GM23338 (cell line): Measurements from ENCODE around the gene CD44. TPM values are rescaled to one million over a fixed set of nuclear protein-coding genes. Genes with fewer than 3 reads are reported as not detected.

ENCODE experiments used
- ATAC-seq: fragments of 200-7000 bp; cut with Tn5 transposase; 3 replicates; pipeline ENCODE4 v1.9.1; 2020
- DNase-seq: peaks from one replicate; pipeline ENCODE4 v3.0.0-alpha.2; 2015; ENCODE audit warnings: low spot score
- H2AFZ ChIP-seq: fragments of 200-600 bp; sonication (generic); 2 replicates; pipeline ENCODE4 v1.8.0; 2016; ENCODE audit warnings: antibody characterized with exemption, mild to moderate bottlenecking, moderate library complexity
- H3F3A ChIP-seq: fragments of 200-600 bp; sonication (generic); replicated peaks from 2 replicates; pipeline ENCODE4 v1.8.0; 2017; ENCODE audit warnings: antibody characterized with exemption, mixed run types, low read depth
- H3K27ac ChIP-seq: fragments of 200-600 bp; sonication (generic); 2 replicates; pipeline ENCODE4 v1.6.1; 2016; ENCODE audit warnings: low read depth
- H3K27me3 ChIP-seq: fragments of 200-600 bp; sonication (generic); 2 replicates; pipeline ENCODE4 v1.8.0; 2016; ENCODE audit warnings: mild to moderate bottlenecking, mixed run types, moderate library complexity; ENCODE audit not compliant: insufficient read depth
- H3K36me3 ChIP-seq: fragments of 200-600 bp; sonication (generic); 2 replicates; pipeline ENCODE4 v1.8.0; 2016; ENCODE audit warnings: mild to moderate bottlenecking; ENCODE audit not compliant: insufficient read depth
- H3K4me1 ChIP-seq: fragments of 200-600 bp; sonication (generic); 2 replicates; pipeline ENCODE4 v1.8.0; 2016; ENCODE audit warnings: mild to moderate bottlenecking, moderate library complexity; ENCODE audit not compliant: insufficient read depth
- H3K4me2 ChIP-seq: fragments of 200-600 bp; sonication (generic); 2 replicates; pipeline ENCODE4 v1.7.1; 2017; ENCODE audit warnings: mixed run types
- H3K4me3 ChIP-seq: fragments of 200-600 bp; sonication (generic); 2 replicates; pipeline ENCODE4 v1.6.1; 2016; ENCODE audit warnings: mixed run types
- H3K79me2 ChIP-seq: fragments of 200-600 bp; sonication (generic); replicated peaks from 2 replicates; pipeline ENCODE4 v1.8.0; 2017; ENCODE audit warnings: mild to moderate bottlenecking; ENCODE audit not compliant: insufficient read depth
- H3K9me2 ChIP-seq: fragments of 200-600 bp; sonication (generic); 2 replicates; pipeline ENCODE4 v1.8.0; 2017; ENCODE audit not compliant: insufficient read depth
- H4K20me1 ChIP-seq: fragments of 200-600 bp; sonication (generic); replicated peaks from 2 replicates; pipeline ENCODE4 v1.8.0; 2017; ENCODE audit warnings: mild to moderate bottlenecking; ENCODE audit not compliant: insufficient read depth
- H3K27ac Mint-ChIP-seq: 2 replicates; pipeline ENCODE4 v1.8.0; 2020; ENCODE audit warnings: inconsistent platforms, mild to moderate bottlenecking, moderate library complexity, mixed read lengths
- H3K27me3 Mint-ChIP-seq: 3 replicates; pipeline ENCODE4 v1.8.0; 2022; ENCODE audit warnings: low read depth, mild to moderate bottlenecking, moderate library complexity, mixed read lengths, inconsistent platforms; ENCODE audit not compliant: insufficient read depth, poor library complexity
- H3K36me3 Mint-ChIP-seq: 3 replicates; pipeline ENCODE4 v1.8.0; 2021; ENCODE audit warnings: low read depth, mild to moderate bottlenecking, inconsistent platforms, moderate library complexity, mixed read lengths
- H3K4me1 Mint-ChIP-seq: 3 replicates; pipeline ENCODE4 v1.8.0; 2020; ENCODE audit warnings: mild to moderate bottlenecking, inconsistent platforms, mixed read lengths
- H3K4me3 Mint-ChIP-seq: 3 replicates; pipeline ENCODE4 v1.8.0; 2021; ENCODE audit warnings: moderate library complexity, mild to moderate bottlenecking, inconsistent platforms, mixed read lengths
- H3K9me3 Mint-ChIP-seq: 3 replicates; pipeline ENCODE4 v1.8.0; 2020; ENCODE audit warnings: moderate library complexity, mild to moderate bottlenecking, inconsistent platforms, mixed read lengths
- CREB1 ChIP-seq: fragments of 250-450 bp; sonication (Bioruptor Pico); IDR thresholded peaks from 2 replicates; pipeline ENCODE4 v1.5.0; 2020; ENCODE audit warnings: low read depth, mild to moderate bottlenecking, moderate library complexity
- EZH2 ChIP-seq: fragments of 200-600 bp; sonication (generic); IDR thresholded peaks from one replicate; pipeline ENCODE4 v1.8.0; 2017; ENCODE audit warnings: antibody characterized with exemption, mild to moderate bottlenecking, low read depth; ENCODE audit not compliant: unreplicated experiment
- JUNB ChIP-seq: IDR thresholded peaks from one replicate; pipeline ENCODE4 v1.6.1; 2016; ENCODE audit warnings: antibody characterized with exemption; ENCODE audit not compliant: unreplicated experiment
- NANOG ChIP-seq: IDR thresholded peaks from 2 replicates; pipeline ENCODE4 v1.6.1; 2016; ENCODE audit warnings: antibody characterized with exemption, borderline replicate concordance
- POLR2AphosphoS5 ChIP-seq: IDR thresholded peaks from 2 replicates; pipeline ENCODE4 v1.6.1; 2016; ENCODE audit warnings: antibody characterized with exemption, low read depth
- STAT1 ChIP-seq: IDR thresholded peaks from one replicate; pipeline ENCODE4 v1.6.1; 2016; ENCODE audit warnings: antibody characterized with exemption; ENCODE audit not compliant: unreplicated experiment
- ZNF114 ChIP-seq: fragments of 250-450 bp; sonication (Bioruptor Pico); IDR thresholded peaks from 2 replicates; pipeline ENCODE4 v1.5.0; 2020; ENCODE audit warnings: mild to moderate bottlenecking, moderate library complexity
- ZNF331 ChIP-seq: fragments of 250-450 bp; sonication (Bioruptor Pico); IDR thresholded peaks from 2 replicates; pipeline ENCODE4 v1.5.0; 2020; ENCODE audit warnings: low read depth, mild to moderate bottlenecking, moderate library complexity
- polyA plus RNA-seq: library from polyadenylated mRNA; unstranded; fragments of >200 nt; fragmentation: Nextera tagmentation; extraction: Ambion mirVana; gene quantifications from 2 replicates; pipeline ENCODE4 v1.2.1, GENCODE V29; 2016
- total RNA-seq: library from RNA; depleted of rRNA; stranded (reverse); fragments of >200 nt; shearing (Covaris generic); gene quantifications from 2 replicates; pipeline ENCODE4 v1.2.3, GENCODE V29; 2014
- TF ChIP-seq, protein P1 (sequence below): IDR thresholded peaks from 2 replicates; pipeline ENCODE4 v1.6.1; 2016; ENCODE audit warnings: antibody characterized with exemption
- TF ChIP-seq, protein P2 (sequence below): IDR thresholded peaks from one replicate; pipeline ENCODE4 v1.6.1; 2018; ENCODE audit warnings: antibody characterized with exemption; ENCODE audit not compliant: unreplicated experiment
- TF ChIP-seq, protein P3 (sequence below): fragments of 250-450 bp; sonication (Bioruptor Pico); IDR thresholded peaks from 2 replicates; pipeline ENCODE4 v1.5.0; 2020; ENCODE audit warnings: mild to moderate bottlenecking, moderate library complexity

CD44 gene
- total and polyA plus RNA-seq, 2 experiments from 2014 or later, result 4.0 to 10.1 TPM

DNA sequence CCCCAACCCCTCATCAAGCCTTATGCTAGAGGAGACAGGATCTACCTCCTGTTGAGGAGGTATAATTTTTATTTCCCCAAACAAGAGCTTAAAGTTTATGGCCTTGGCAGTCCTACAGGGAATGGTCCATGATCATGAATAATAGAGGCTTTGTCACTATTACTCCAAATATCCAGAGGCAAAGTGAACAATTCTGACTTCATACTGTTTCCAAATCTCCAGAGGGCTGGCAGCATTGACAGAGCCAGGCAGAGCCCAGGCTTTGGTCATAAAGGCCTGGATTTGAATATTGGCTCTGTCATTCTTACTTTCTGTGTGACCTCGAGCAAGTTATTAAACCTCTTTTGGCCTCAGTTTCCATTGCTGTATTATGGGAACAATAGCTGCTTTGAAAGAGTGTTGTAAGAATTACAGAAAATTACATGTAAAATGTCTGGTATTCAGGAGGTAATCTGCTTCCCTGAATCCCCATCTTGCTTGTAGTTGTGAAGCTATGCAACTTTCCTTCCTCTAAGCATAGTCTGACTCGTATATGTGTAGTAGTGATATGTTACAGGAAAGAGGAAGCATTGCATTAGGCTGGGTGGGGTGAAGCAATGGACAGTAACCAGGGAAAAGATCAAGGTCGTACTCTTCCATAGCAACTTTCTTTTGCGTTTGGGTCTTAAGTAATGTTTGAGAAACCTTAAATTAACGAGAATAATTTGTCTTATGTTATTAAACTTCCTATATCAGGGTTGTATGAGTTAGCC is 88.8 kb downstream of the CD44 start (continued):
- TF ChIP-seq, protein P1, sequence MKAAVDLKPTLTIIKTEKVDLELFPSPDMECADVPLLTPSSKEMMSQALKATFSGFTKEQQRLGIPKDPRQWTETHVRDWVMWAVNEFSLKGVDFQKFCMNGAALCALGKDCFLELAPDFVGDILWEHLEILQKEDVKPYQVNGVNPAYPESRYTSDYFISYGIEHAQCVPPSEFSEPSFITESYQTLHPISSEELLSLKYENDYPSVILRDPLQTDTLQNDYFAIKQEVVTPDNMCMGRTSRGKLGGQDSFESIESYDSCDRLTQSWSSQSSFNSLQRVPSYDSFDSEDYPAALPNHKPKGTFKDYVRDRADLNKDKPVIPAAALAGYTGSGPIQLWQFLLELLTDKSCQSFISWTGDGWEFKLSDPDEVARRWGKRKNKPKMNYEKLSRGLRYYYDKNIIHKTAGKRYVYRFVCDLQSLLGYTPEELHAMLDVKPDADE, result no peak
- TF ChIP-seq ZNF331 (CRISPR knock-in tag), result no peak

DNA sequence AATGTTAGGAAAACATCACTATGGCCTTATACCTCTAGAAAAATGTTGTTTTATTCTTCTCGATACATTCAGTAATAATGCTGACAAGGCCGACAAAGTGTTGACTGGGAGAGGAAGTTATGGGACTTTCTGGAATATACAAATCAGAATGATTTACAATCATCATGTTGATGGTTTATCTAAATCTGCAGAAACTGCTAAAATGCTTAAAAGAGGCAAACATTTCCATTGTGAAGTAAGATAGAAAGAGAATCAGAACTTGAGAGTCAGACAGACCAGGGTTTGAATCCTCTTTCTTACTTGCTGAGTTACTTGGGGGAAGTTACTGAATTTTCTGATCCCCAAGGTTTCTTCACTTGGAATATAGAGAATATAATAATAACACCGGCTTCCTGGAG is 89.4 kb downstream of the CD44 start:
- H3K27ac ChIP-seq, result no peak overlapping the region
- H3K4me3 ChIP-seq, result no peak overlapping the region
- no peaks in the 10 kb centered on the region for H3K4me1 ChIP-seq
- no peaks in the 10 kb centered on the region for H3K79me2 ChIP-seq
- no peaks in the 10 kb centered on the region for H3K9me2 ChIP-seq
- no peaks in the 10 kb centered on the region for H3K36me3 ChIP-seq
- Mint-ChIP-seq H3K9me3 (no peaks in the 10 kb centered on the region), H3K27ac (no peak overlapping the region), H3K36me3 (no peaks in the 10 kb centered on the region), H3K4me1 (no peaks in the 10 kb centered on the region), H3K27me3 (peaks cover 1% of the 10 kb centered on the region), H3K4me3 (no peak overlapping the region)
- H3F3A ChIP-seq, result no peaks in the 10 kb centered on the region
- ATAC-seq, result no peak
- no peak overlapping the region for H2AFZ ChIP-seq
- no peak for DNase-seq
- H3K27me3 ChIP-seq, result no peaks in the 10 kb centered on the region
- no peak overlapping the region for H3K4me2 ChIP-seq
- H4K20me1 ChIP-seq, result no peaks in the 10 kb centered on the region
- no peak for TF ChIP-seq ZNF114 (CRISPR knock-in tag)
- no peak for TF ChIP-seq NANOG
- TF ChIP-seq, protein P2, sequence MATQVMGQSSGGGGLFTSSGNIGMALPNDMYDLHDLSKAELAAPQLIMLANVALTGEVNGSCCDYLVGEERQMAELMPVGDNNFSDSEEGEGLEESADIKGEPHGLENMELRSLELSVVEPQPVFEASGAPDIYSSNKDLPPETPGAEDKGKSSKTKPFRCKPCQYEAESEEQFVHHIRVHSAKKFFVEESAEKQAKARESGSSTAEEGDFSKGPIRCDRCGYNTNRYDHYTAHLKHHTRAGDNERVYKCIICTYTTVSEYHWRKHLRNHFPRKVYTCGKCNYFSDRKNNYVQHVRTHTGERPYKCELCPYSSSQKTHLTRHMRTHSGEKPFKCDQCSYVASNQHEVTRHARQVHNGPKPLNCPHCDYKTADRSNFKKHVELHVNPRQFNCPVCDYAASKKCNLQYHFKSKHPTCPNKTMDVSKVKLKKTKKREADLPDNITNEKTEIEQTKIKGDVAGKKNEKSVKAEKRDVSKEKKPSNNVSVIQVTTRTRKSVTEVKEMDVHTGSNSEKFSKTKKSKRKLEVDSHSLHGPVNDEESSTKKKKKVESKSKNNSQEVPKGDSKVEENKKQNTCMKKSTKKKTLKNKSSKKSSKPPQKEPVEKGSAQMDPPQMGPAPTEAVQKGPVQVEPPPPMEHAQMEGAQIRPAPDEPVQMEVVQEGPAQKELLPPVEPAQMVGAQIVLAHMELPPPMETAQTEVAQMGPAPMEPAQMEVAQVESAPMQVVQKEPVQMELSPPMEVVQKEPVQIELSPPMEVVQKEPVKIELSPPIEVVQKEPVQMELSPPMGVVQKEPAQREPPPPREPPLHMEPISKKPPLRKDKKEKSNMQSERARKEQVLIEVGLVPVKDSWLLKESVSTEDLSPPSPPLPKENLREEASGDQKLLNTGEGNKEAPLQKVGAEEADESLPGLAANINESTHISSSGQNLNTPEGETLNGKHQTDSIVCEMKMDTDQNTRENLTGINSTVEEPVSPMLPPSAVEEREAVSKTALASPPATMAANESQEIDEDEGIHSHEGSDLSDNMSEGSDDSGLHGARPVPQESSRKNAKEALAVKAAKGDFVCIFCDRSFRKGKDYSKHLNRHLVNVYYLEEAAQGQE, result no peak
- TF ChIP-seq, protein P1, result no peak
- TF ChIP-seq STAT1, result no peak
- TF ChIP-seq ZNF331 (CRISPR knock-in tag), result no peak
- TF ChIP-seq POLR2AphosphoS5, result no peak
- no peak for TF ChIP-seq EZH2
- no peak for TF ChIP-seq JUNB
- TF ChIP-seq CREB1 (CRISPR knock-in tag), result no peak
- TF ChIP-seq, protein P3, sequence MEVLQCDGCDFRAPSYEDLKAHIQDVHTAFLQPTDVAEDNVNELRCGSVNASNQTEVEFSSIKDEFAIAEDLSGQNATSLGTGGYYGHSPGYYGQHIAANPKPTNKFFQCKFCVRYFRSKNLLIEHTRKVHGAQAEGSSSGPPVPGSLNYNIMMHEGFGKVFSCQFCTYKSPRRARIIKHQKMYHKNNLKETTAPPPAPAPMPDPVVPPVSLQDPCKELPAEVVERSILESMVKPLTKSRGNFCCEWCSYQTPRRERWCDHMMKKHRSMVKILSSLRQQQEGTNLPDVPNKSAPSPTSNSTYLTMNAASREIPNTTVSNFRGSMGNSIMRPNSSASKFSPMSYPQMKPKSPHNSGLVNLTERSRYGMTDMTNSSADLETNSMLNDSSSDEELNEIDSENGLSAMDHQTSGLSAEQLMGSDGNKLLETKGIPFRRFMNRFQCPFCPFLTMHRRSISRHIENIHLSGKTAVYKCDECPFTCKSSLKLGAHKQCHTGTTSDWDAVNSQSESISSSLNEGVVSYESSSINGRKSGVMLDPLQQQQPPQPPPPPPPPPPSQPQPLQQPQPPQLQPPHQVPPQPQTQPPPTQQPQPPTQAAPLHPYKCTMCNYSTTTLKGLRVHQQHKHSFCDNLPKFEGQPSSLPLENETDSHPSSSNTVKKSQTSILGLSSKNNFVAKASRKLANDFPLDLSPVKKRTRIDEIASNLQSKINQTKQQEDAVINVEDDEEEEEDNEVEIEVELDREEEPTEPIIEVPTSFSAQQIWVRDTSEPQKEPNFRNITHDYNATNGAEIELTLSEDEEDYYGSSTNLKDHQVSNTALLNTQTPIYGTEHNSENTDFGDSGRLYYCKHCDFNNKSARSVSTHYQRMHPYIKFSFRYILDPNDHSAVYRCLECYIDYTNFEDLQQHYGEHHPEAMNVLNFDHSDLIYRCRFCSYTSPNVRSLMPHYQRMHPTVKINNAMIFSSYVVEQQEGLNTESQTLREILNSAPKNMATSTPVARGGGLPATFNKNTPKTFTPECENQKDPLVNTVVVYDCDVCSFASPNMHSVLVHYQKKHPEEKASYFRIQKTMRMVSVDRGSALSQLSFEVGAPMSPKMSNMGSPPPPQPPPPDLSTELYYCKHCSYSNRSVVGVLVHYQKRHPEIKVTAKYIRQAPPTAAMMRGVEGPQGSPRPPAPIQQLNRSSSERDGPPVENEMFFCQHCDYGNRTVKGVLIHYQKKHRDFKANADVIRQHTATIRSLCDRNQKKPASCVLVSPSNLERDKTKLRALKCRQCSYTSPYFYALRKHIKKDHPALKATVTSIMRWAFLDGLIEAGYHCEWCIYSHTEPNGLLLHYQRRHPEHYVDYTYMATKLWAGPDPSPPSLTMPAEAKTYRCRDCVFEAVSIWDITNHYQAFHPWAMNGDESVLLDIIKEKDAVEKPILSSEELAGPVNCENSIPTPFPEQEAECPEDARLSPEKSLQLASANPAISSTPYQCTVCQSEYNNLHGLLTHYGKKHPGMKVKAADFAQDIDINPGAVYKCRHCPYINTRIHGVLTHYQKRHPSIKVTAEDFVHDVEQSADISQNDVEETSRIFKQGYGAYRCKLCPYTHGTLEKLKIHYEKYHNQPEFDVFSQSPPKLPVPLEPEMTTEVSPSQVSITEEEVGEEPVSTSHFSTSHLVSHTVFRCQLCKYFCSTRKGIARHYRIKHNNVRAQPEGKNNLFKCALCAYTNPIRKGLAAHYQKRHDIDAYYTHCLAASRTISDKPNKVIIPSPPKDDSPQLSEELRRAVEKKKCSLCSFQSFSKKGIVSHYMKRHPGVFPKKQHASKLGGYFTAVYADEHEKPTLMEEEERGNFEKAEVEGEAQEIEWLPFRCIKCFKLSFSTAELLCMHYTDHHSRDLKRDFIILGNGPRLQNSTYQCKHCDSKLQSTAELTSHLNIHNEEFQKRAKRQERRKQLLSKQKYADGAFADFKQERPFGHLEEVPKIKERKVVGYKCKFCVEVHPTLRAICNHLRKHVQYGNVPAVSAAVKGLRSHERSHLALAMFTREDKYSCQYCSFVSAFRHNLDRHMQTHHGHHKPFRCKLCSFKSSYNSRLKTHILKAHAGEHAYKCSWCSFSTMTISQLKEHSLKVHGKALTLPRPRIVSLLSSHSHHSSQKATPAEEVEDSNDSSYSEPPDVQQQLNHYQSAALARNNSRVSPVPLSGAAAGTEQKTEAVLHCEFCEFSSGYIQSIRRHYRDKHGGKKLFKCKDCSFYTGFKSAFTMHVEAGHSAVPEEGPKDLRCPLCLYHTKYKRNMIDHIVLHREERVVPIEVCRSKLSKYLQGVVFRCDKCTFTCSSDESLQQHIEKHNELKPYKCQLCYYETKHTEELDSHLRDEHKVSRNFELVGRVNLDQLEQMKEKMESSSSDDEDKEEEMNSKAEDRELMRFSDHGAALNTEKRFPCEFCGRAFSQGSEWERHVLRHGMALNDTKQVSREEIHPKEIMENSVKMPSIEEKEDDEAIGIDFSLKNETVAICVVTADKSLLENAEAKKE, result no peak
